ENCODE measurements around the gene KAT2A. TPM values are rescaled to one million over a fixed set of nuclear protein-coding genes. Genes with fewer than 3 reads are reported as not detected.

KAT2A gene
- total RNA-seq, 1 experiment from 2014 or later = 41.2 TPM

- no peak for DNase-seq (ENCODE audit: low read depth, low spot score)
- H3K9me3 ChIP-seq (ENCODE audit: control insufficient read depth in 1 of 2, insufficient read depth in 1 of 2, low read depth in 1 of 2, low read length in 2 of 2) = no peaks in the 10 kb centered on the region
- H3K4me2 ChIP-seq (ENCODE audit: low read length) = no peak overlapping the region
- H3K36me3 ChIP-seq (ENCODE audit: control insufficient read depth in 1 of 2, insufficient read depth in 2 of 2, low read length in 2 of 2) = peaks cover 3 to 7% of the 10 kb centered on the region in 2 experiments
- H3K4me3 ChIP-seq (replicated peaks in 1 of 2; ENCODE audit: low read depth in 1 of 2, low read length in 2 of 2) = no peak overlapping the region
- no peaks in the 10 kb centered on the region for H3K27me3 ChIP-seq (ENCODE audit: insufficient read depth, low read length)
- intact Hi-C loops (cut with micrococcal nuclease) = no loop called here
- H3K9me2 ChIP-seq (ENCODE audit: insufficient read depth) = no peaks in the 10 kb centered on the region
- peaks cover 7 to 13% of the 10 kb centered on the region in 2 experiments; a peak in 3 of 4 replicates for H3K4me1 ChIP-seq (ENCODE audit: control insufficient read depth in 1 of 2, insufficient read depth in 2 of 2, low read length in 2 of 2)
- no peak overlapping the region for H3K9ac ChIP-seq (ENCODE audit: low read length)
- no peak overlapping the region for H2AFZ ChIP-seq (ENCODE audit: low read depth, low read length, poor library complexity, severe bottlenecking)
- H3K27ac ChIP-seq (ENCODE audit: low read depth, low read length) = no peak overlapping the region
- TF ChIP-seq SIN3A (IDR thresholded peaks at IDR 0.05; ENCODE audit: low read depth) (no peak), TCF7L2 (IDR thresholded peaks at IDR 0.05; ENCODE audit: borderline replicate concordance, extremely low read depth, insufficient read depth, insufficient read length) (no peak), CBX3 (IDR thresholded peaks at IDR 0.05; ENCODE audit: low read depth) (no peak), YY1 (IDR thresholded peaks at IDR 0.05; ENCODE audit: extremely low read depth, insufficient replicate concordance, low read depth, low read length) (no peak), RAD21 (IDR thresholded peaks at IDR 0.05; ENCODE audit: low read depth) (no peak), ZNF274 (IDR thresholded peaks at IDR 0.05; ENCODE audit: low read depth, low read length) (no peak), POLR2A (IDR thresholded peaks at IDR 0.05; ENCODE audit: borderline replicate concordance, extremely low read depth, insufficient read depth, insufficient read length) (no peak), CTCF (IDR thresholded peaks at IDR 0.05 in 2 of 3, conservative IDR thresholded peaks at IDR 0.05 in 1 of 3; ENCODE audit: borderline replicate concordance in 1 of 3, insufficient read depth in 1 of 3, low read depth in 2 of 3, low read length in 2 of 3) (no peak), EGR1 (IDR thresholded peaks at IDR 0.05; ENCODE audit: low read depth) (no peak)
- H4K20me1 ChIP-seq (ENCODE audit: insufficient read depth) = no peaks in the 10 kb centered on the region
- H3K79me2 ChIP-seq (ENCODE audit: insufficient read depth, low read length) = no peaks in the 10 kb centered on the region
- BruUV-seq (replicated peaks) = no TSS peak
- CTCF ChIA-PET = interaction anchor here (1.9 kb wide), 1 partner anchor 11 kb away, joined by 5 read pairs; no protein-coding TSS in a partner anchor
- POLR2A ChIA-PET = no interaction called here
- RAD21 ChIA-PET (ENCODE audit: low non-redundant PET in 1 of 2, low total read pairs in 2 of 2, uncharacterized antibody in 2 of 2, unreplicated experiment in 2 of 2) = interaction anchor here in 1 of 2 experiments (1.1 kb wide), 1 partner anchor 9 kb away, joined by 3 read pairs; the partner anchor contains the start of gene KAT2A
- ATAC-seq = no peak
Measured at GRCh38 chr17:42111871-42112551, 9.2 kb downstream of the KAT2A start.
